Skeletal muscle tissue (tissue), 4 donors: Measurements from ENCODE around the gene TRPM4. TPM values are rescaled to one million over a fixed set of nuclear protein-coding genes. Genes with fewer than 3 reads are reported as not detected.

Experiments used
- H3K27ac ChIP-seq: one replicate; pipeline ENCODE4 v1.7.0; 2013; ENCODE audit warnings: mild to moderate bottlenecking, low read depth, low read length, inconsistent platforms
- H3K27me3 ChIP-seq, 3 donors: one replicate each; pipeline ENCODE4 v1.7.0; 2013; ENCODE audit warnings: low read length in 3 of 3; ENCODE audit not compliant: control insufficient read depth in 3 of 3, insufficient read depth in 3 of 3
- H3K36me3 ChIP-seq, 3 donors: one replicate each; pipeline ENCODE4 v1.7.0; 2013; ENCODE audit warnings: low read length in 3 of 3; ENCODE audit not compliant: control insufficient read depth in 3 of 3, insufficient read depth in 3 of 3
- H3K4me1 ChIP-seq, 3 donors: one replicate each; pipeline ENCODE4 v1.7.0; 2013; ENCODE audit warnings: low read length in 3 of 3, mild to moderate bottlenecking in 3 of 3; ENCODE audit not compliant: control insufficient read depth in 3 of 3, insufficient read depth in 3 of 3
- H3K4me3 ChIP-seq, 3 donors: one replicate each; pipeline ENCODE4 v1.7.0; 2013; ENCODE audit warnings: low read length in 3 of 3
- H3K9ac ChIP-seq, 3 donors: one replicate each; pipeline ENCODE4 v1.7.0; 2013; ENCODE audit warnings: low read length in 3 of 3, mild to moderate bottlenecking in 3 of 3, moderate library complexity in 2 of 3, low read depth in 1 of 3
- H3K9me3 ChIP-seq, 3 donors: one replicate each; pipeline ENCODE4 v1.7.0; 2013; ENCODE audit warnings: low read length in 3 of 3; ENCODE audit not compliant: control insufficient read depth in 3 of 3
- total RNA-seq: library from RNA; depleted of rRNA; stranded (reverse); fragments of >200 nt; gene quantifications from one replicate; pipeline ENCODE4 v1.2.3, GENCODE V29; 2014
- donor health status: Osteomylitis.

The TRPM4 gene
- total RNA-seq, 1 donor from 2014 or later = 5.2 TPM

- no peak overlapping the region for H3K27ac ChIP-seq
Observed at GRCh38 chr19:49243726-49244125, 86.1 kb downstream of the TRPM4 start.

GRCh38 chr19:49244256-49244655, 86.7 kb downstream of the TRPM4 start:
- Histone ChIP-seq H3K27me3 (no peaks in the 10 kb centered on the region), H3K4me1 (no peaks in the 10 kb centered on the region), H3K9me3 (no peaks in the 10 kb centered on the region), H3K4me3 (no peak overlapping the region), H3K9ac (no peak overlapping the region), H3K27ac (no peak overlapping the region), H3K36me3 (no peaks in the 10 kb centered on the region)

More at GRCh38 chr19:49243726-49244125, 86.1 kb downstream of the TRPM4 start:
- no peak overlapping the region for H3K9ac ChIP-seq
- no peak overlapping the region for H3K4me3 ChIP-seq
- no peaks in the 10 kb centered on the region for H3K9me3 ChIP-seq
- no peaks in the 10 kb centered on the region for H3K36me3 ChIP-seq
- no peaks in the 10 kb centered on the region for H3K4me1 ChIP-seq
- H3K27me3 ChIP-seq = no peaks in the 10 kb centered on the region

DNA sequence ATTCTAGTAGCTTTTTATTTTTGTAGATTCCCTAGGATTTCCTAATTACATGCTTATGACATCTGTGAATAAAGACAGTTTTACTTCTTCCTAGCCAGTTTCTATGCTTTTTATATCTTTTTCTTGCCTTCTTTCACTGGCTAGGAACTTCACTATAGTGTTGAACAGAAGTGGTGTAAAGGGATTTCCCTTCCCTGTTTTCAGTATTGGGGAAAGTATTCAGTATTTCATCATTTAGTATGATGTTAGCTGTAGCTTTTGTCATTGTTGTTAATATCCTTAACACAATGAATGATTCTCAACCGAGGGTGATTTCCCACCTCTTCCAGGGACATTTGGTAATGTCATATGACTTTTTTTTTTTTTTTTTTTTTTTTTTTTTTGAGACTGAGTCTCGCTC, 90.1 kb downstream of the TRPM4 start:
- Histone ChIP-seq H3K4me1 (no peaks in the 10 kb centered on the region), H3K9me3 (no peaks in the 10 kb centered on the region), H3K36me3 (no peaks in the 10 kb centered on the region), H3K4me3 (no peak overlapping the region), H3K27ac (no peak overlapping the region), H3K9ac (no peak overlapping the region), H3K27me3 (no peaks in the 10 kb centered on the region)

DNA sequence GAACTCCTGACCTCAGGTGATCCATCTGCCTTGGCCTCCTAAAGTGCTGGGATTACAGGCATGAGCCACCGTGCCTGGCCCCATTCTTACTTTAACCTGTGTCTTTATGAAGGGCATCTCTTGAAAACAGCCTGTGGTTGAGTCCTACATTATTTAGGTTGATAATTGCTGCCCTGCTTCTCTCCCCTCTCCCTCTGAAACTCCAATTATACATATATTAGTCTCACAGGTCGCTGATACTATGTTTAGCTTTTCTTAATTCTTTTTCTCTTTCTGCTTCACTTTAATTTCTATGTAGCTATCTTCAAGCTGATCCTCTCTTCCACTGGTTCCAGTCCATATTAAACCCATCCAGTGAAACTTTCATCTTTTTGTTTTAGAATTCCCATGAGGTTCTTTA, 92.3 kb downstream of the TRPM4 start:
- no peaks in the 10 kb centered on the region for H3K9me3 ChIP-seq
- H3K27me3 ChIP-seq = no peaks in the 10 kb centered on the region
- H3K4me1 ChIP-seq = no peaks in the 10 kb centered on the region

DNA sequence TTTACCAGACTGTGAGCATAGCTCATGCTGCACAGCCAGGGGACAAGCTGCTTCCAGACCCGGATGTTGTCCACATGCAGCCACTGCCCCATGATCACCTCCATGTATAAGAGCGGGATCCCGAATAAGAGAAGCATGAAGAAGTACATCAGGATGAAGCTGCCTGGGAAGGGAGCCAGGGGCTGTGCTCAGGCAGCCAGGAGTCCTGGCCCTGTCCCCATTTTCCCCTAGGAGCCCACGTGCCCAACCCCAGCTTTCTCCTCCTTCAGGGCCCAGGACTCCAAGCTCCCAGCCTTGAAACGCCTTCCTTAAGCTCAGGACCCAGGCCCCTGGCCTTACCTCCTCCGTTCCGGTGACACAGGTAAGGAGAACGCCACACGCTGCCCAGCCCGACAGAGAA, 98.1 kb downstream of the TRPM4 start:
- no peak overlapping the region for H3K27ac ChIP-seq

More for the DNA sequence above, 92.3 kb downstream of the TRPM4 start:
- Histone ChIP-seq H3K9ac (no peak overlapping the region), H3K4me3 (no peak overlapping the region), H3K27ac (no peak overlapping the region), H3K36me3 (no peaks in the 10 kb centered on the region)

GRCh38 chr19:49256691-49257090, 99.1 kb downstream of the TRPM4 start:
- Histone ChIP-seq H3K9me3 (peaks cover 0 to 7% (median 5%) of the 10 kb centered on the region in 3 donors), H3K27me3 (no peaks in the 10 kb centered on the region), H3K27ac (no peak overlapping the region), H3K36me3 (no peaks in the 10 kb centered on the region), H3K4me3 (no peak overlapping the region), H3K4me1 (peaks cover 0 to 3% (median 3%) of the 10 kb centered on the region in 3 donors), H3K9ac (no peak overlapping the region)

More for the DNA sequence above, 98.1 kb downstream of the TRPM4 start:
- Histone ChIP-seq H3K4me3 (no peak overlapping the region), H3K9ac (no peak overlapping the region), H3K36me3 (no peaks in the 10 kb centered on the region), H3K27me3 (no peaks in the 10 kb centered on the region), H3K4me1 (peaks cover 0 to 3% (median 3%) of the 10 kb centered on the region in 3 donors), H3K9me3 (peaks cover 0 to 7% (median 5%) of the 10 kb centered on the region in 3 donors)

Other genes with a start within 250 kb of the TRPM4 start
- not detected for gene DHDH, start 224.1 kb upstream of the TRPM4 start, total RNA-seq
- 20.4 TPM for gene BAX, start 202.9 kb upstream of the TRPM4 start, total RNA-seq
- 470 TPM for gene FTL, start 192.5 kb upstream of the TRPM4 start, total RNA-seq
- 42.8 TPM for gene GYS1, start 164.5 kb upstream of the TRPM4 start, total RNA-seq
- 101 TPM for gene RUVBL2, start 163.9 kb upstream of the TRPM4 start, total RNA-seq
- gene LHB, start 140.7 kb upstream of the TRPM4 start, total RNA-seq = not detected
- gene CGB3, start 133.5 kb upstream of the TRPM4 start, total RNA-seq = not detected
- gene CGB2, start 125.9 kb upstream of the TRPM4 start, total RNA-seq = not detected
- gene CGB1, start 120.9 kb upstream of the TRPM4 start, total RNA-seq = not detected
- gene CGB5, start 113.9 kb upstream of the TRPM4 start, total RNA-seq = not detected
- not detected for gene CGB8, start 108.7 kb upstream of the TRPM4 start, total RNA-seq
- 0.52 TPM for gene CGB7, start 100.0 kb upstream of the TRPM4 start, total RNA-seq
- gene NTF4, start 93.0 kb upstream of the TRPM4 start, total RNA-seq = not detected
- 3.7 TPM for gene KCNA7, start 85.1 kb upstream of the TRPM4 start, total RNA-seq
- gene SNRNP70, start 72.3 kb upstream of the TRPM4 start, total RNA-seq = 103 TPM
- 18.3 TPM for gene LIN7B, start 43.4 kb upstream of the TRPM4 start, total RNA-seq
- not detected for gene C19orf73, start 38.6 kb upstream of the TRPM4 start, total RNA-seq
- gene PPFIA3, start 38.2 kb upstream of the TRPM4 start, total RNA-seq = 3.1 TPM
- gene HRC, start 2.4 kb upstream of the TRPM4 start, total RNA-seq = 78.3 TPM
- gene SLC6A16, start 167.4 kb downstream of the TRPM4 start, total RNA-seq = not detected
- 7.8 TPM for gene CD37, start 177.6 kb downstream of the TRPM4 start, total RNA-seq
- gene TEAD2, start 204.6 kb downstream of the TRPM4 start, total RNA-seq = 31.3 TPM
- gene DKKL1, start 206.1 kb downstream of the TRPM4 start, total RNA-seq = 0.52 TPM
- not detected for gene KASH5, start 230.5 kb downstream of the TRPM4 start, total RNA-seq